Jurkat, Clone E6-1 (cell line): Measurements from ENCODE around the gene SLC47A2.

Experiments
- DNase-seq: peaks from one replicate; pipeline ENCODE4 v3.0.0-alpha.2; 2011; ENCODE audit warnings: low read depth, low spot score
- H3K4me3 ChIP-seq: 2 replicates; pipeline ENCODE4 v1.5.1; 2011; ENCODE audit warnings: mild to moderate bottlenecking, low read length, control low read depth, moderate library complexity

The SLC47A2 gene

DNA sequence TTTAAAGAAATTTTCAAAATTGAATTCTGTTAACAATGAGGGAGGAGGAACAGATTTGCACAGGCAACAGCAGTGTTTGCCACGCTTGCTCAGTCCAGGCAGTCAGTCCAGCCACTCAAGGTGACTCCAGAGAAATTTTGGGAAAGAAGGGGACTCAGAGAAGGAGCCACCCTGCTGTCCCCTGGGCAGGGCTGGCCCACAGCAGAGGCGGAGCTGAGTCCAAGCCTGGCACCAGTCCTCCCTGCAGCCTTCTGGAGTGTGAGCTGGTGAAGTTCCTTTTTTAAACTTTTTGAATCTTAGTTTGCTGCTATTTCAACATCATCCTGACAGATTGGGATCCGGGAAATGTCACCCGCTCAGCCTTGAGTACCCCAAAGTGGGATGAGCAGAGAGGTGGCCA, 14.5 kb upstream of the SLC47A2 start:
- no peak overlapping the region for H3K4me3 ChIP-seq
- DNase-seq: no peak

GRCh38 chr17:19729900-19730299, 13.5 kb upstream of the SLC47A2 start:
- DNase-seq: no peak
- H3K4me3 ChIP-seq: no peak overlapping the region

- no peak for DNase-seq
- no peak overlapping the region for H3K4me3 ChIP-seq
Measured at GRCh38 chr17:19728084-19728495, 11.7 kb upstream of the SLC47A2 start.

DNA sequence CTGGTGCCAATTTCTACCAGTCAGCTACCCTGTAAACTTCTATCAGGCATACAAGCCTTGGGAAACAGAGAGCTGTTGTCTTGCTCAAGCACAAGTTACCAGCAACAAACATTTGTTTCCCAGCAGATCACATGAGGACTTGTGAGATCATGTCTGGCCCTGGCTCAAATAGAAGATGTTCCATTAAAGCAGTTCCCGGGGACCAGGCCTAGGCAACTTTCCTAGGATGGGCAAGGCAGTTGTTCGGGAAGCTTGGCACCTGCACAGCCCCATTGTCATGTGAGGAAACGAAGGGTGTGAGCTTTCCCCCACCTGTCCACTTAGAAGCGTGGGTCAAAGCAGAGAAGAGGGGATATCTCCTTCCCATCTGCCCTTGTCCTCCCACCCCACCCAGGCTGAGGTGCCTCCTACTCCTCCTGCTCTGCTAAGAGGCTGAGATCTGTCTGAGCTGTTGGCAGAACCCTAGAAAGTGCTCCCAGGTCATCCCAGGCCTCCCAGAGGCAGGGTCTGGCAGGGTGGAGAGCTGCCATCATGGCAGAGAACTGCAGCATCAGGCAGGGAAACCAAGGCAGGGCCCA, 11.2 kb upstream of the SLC47A2 start:
- no peak overlapping the region for H3K4me3 ChIP-seq
- no peak for DNase-seq

DNA sequence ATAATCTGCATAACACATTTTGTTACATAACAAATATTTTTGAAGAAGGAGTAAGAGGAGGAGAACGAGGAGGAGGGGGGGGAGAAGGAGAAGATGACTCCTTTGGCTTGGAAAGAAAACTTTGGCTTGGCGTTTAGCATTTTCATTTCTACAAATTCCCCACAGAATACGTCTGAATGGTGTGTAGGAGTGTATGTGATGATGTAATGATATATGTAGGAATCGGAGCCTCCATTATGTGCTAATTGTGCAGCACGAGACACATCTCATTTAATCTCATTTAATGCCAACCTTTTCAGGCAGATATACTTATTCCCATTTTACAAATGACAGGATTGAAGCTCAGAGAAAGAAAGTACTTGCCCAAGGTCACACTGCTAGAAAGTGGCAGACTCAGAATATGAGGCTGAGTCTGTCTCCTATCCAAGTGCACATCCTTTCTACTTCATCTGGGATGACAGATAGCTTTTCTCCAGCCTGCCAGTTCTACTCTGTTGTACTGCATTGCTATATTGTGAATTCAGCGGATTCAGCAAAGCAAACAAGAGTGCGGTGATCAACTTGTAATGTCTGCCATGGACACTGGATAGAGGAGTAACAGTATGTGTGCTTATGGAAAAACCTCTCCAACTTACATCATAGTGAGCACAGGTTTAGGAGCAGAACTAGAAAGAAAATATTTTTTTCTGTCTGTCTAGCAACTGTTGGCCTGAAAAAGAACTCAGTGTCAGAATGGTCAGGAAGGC, 10.4 kb upstream of the SLC47A2 start:
- DNase-seq: no peak
- H3K4me3 ChIP-seq: no peak overlapping the region

DNA sequence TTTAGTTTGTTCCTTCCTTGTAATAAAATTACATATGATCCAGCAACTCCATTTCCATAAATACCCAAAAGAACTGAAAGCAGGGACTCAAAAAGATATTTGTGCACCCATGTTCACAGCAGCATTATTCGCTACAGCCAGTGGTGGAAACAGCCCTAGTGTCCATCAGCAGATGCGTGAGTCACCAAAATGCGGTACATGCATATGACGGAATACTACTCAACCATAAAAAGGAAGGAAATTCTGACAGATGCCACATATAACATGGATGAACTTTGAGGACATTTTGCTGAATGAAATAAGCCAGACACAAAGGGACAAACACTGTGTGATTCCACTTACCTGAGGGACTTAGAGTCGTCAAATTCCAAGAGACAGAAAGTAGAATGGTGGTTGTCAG, 9.1 kb upstream of the SLC47A2 start:
- no peak for DNase-seq
- no peak overlapping the region for H3K4me3 ChIP-seq

- no peak for DNase-seq
Measured at GRCh38 chr17:19724501-19725420, 8.4 kb upstream of the SLC47A2 start.

GRCh38 chr17:19723964-19724363, 7.6 kb upstream of the SLC47A2 start:
- no peak for DNase-seq
- H3K4me3 ChIP-seq: no peak overlapping the region

More at GRCh38 chr17:19724501-19725420, 8.4 kb upstream of the SLC47A2 start:
- H3K4me3 ChIP-seq: no peak overlapping the region

DNA sequence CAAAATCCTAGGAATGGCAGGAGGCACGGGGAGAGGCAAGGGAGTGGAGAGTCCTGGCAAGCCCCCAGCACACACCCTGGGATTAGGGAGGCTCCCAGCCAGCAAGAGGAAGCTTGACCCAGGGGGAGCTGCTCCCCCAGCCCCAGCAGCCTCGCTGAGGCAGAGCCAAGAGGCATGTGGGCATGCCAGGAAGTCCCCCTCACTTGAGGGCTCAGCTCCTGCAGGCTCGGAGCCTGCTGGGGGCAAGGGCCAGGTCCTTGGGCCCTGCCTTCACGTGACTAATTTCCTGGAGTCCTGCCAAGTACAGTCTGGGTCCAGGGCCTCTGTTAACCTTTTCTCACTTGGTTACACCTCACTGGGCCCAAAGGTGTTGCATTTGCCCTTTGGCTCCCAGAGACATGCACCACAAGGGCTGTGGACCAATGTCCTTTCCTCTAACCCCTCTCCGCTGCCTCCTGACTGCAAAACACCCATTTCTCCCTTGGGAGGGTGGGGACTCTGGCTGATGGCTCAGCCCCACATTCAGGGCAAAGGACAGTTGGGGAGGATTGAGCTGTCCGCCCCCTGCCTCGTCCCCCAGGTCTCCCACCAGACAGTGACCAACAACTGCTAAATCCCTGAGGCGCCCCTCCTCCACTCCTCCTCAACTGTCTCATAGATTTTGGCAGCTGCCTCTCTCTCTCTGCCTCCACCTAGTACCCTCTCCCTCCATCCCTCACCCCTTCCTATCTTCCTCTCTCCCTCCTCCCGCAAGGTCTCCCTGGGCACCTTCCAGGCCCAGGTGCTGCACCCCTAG, 4.4 kb upstream of the SLC47A2 start:
- DNase-seq: no peak
- no peak overlapping the region for H3K4me3 ChIP-seq

- DNase-seq: no peak
- H3K4me3 ChIP-seq: no peak overlapping the region
Measured at GRCh38 chr17:19720210-19720475, 3.8 kb upstream of the SLC47A2 start.

DNA sequence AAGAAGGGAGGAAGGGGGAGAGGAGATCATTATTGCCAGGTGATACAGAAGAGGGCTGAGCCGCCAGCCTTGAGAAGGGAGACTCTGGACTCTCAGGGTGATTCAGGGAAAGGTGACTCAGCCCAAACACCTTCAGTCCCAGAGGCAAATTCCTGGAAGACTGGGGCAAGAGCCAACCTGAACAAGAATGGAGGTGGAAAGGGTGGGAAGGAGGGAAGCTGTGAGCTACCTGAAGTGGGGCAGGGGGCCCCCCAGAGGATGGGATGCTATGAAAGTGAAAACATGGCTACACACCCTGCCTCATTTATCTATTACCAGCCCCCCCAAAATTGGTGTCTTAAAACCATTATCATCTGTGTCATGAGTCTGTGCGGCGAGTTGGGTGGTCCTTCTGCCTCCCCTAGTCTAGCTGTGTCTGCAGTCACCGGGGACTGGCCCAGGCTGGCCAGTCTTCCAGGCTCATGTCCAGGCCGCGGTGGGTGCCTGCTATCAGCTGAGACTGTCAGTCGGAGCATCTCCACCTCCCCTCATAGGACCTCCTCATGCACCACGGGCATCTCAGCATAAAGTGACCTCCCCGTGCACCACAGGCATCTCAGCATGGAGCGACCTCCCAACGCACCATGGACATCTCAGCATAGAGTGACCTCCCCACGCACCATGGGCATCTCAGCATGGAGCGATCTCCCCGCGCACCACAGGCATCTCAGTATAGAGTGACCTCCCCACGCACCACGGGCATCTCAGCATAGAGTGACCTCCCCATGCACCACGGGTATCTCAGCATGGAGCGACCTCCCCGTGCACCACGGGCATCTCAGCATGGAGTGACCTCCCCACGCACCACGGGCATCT, 3.2 kb upstream of the SLC47A2 start:
- H3K4me3 ChIP-seq: no peak overlapping the region
- no peak for DNase-seq

- DNase-seq: no peak
- no peak overlapping the region for H3K4me3 ChIP-seq
Measured at GRCh38 chr17:19718613-19719354, 2.4 kb upstream of the SLC47A2 start.

GRCh38 chr17:19718041-19718612, 1.7 kb upstream of the SLC47A2 start:
- H3K4me3 ChIP-seq: no peak overlapping the region
- no peak for DNase-seq

DNA sequence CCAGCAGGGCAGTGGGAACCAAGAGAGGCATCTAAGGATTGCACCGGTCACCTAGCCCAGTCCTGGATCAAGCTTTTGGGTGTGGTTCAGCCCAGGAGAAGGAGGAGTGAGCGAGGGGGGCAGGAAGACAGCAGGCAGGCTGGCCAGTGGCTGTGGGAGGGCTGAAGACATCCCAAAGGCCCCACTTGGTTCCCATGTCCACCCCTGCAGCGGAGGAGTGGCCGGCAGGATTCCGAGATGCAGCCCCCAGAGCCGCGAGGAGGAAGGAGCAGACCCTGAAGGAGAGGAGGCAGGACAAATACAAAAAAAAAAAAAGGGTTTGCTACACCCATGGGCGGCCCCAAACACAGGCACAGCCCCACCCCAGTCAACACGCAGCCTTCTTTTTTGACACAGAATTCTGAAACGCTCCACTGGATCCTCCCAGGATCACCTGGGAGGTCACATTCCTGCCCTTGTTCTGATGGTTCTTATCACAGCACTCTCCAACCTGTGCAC, 1.1 kb upstream of the SLC47A2 start:
- DNase-seq: no peak
- H3K4me3 ChIP-seq: no peak overlapping the region

- no peak overlapping the region for H3K4me3 ChIP-seq
- no peak for DNase-seq
Measured at GRCh38 chr17:19717031-19717360, 612 bp upstream of the SLC47A2 start.

DNA sequence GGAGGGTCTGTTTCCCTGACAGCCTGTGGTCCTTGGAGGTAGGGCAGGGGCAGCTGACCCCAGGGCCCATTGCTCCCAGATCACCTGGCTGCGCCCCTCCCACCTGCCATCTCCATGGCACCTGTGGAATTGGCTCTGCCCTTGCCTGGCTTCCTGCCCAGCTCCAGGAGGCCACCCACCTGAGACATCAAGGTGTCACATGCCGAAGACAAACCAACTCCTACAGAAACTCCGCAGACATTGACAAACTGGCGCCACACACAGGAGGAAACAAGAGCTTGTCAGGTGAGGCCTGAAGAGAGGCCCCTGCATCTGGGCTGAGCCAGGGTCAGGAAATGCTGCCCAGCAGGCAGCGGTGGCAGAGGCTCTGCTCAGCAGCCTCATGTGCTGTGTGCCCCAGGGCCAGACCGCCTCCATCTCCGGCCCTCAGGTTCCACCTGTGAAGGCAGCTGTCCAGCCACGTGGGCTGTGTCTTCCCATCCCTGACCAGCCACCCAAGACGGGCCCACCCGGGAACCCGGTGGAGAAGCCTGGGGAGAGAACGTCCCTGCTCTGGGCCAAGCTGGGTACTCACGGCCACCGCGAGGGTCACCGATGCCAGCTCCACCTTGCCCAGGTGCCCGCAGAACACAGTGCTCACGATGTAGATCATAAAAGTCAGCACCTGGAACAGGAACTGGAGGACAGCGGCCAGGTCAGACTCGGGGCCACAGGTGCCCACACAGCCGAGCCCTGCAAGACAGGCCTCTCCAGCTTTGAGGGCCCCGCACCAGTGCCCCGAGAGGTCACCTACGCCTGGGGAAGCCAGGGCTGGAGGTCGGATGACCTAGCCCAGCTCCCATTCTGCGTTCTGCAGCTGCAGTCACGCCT, 1.6 kb downstream of the SLC47A2 start:
- H3K4me3 ChIP-seq: no peak overlapping the region
- no peak for DNase-seq

GRCh38 chr17:19713901-19714361, 2.5 kb downstream of the SLC47A2 start:
- no peak overlapping the region for H3K4me3 ChIP-seq

More at GRCh38 chr17:19713901-19714361, 2.5 kb downstream of the SLC47A2 start:
- DNase-seq: no peak
